Limb (tissue), 2 donors: ENCODE measurements around the gene WNT10A.
A peak's percentile ranks its signal among the peaks of the same experiment; 100 is the strongest.

ENCODE experiments used
- DNase-seq, 2 donors: peaks; one replicate each; pipeline ENCODE4 v3.0.0-alpha.2; 2016; ENCODE audit errors: extremely low spot score in 2 of 2

WNT10A gene

DNA sequence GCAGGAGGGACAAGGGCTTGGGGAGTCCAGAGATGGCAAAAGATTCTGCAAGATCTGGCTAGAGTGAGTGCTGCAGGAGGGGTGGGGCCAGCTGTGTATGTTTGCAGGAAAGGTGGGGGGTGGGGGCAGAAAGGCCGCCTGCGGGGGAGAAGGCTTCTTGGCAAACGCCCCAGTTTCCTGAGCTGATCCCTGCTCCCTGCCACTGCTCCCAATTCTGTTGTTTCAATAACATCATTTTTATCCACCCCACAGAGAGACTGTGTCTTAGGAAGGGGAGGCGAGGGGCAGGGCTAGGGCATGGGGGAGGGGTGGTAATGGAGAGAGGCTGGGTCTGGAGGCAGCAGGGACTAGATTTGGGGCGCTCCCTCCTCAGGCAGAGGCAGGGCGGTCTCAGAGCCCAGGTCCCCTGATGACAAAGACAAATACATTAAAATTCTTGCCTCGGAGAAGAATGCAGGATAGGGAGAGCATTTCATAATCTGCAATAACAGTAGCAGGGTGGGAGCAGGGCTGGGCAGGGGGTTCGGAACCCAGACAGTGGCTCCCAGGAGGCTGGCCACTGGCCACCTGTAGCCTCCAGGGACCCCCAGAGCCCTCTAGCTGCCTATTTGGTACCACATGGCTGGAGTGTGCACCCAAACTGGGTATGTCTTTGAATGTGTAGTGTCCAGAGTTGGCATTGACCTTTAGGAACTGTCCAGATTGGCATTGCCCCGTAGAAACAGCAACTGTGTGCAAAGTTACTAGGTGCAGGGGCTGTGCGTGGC lies 23.1 kb upstream of the WNT10A start:
- no peak for DNase-seq

DNA sequence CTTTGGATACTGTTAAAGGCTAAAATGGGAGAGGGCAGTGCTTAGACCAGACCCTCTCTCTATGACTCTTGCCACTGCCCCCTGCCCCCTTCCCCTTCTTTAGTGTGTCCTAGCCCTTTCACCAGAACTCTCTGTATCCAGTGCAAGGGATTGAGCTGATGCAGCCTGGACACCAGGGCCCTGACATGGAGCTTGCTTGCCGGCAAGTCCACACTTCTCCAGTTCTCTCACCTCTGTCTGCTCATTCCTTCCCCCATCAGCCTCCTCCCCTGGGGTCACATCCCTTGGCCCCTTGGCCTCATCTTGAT lies 22.6 kb upstream of the WNT10A start:
- no peak for DNase-seq

DNA sequence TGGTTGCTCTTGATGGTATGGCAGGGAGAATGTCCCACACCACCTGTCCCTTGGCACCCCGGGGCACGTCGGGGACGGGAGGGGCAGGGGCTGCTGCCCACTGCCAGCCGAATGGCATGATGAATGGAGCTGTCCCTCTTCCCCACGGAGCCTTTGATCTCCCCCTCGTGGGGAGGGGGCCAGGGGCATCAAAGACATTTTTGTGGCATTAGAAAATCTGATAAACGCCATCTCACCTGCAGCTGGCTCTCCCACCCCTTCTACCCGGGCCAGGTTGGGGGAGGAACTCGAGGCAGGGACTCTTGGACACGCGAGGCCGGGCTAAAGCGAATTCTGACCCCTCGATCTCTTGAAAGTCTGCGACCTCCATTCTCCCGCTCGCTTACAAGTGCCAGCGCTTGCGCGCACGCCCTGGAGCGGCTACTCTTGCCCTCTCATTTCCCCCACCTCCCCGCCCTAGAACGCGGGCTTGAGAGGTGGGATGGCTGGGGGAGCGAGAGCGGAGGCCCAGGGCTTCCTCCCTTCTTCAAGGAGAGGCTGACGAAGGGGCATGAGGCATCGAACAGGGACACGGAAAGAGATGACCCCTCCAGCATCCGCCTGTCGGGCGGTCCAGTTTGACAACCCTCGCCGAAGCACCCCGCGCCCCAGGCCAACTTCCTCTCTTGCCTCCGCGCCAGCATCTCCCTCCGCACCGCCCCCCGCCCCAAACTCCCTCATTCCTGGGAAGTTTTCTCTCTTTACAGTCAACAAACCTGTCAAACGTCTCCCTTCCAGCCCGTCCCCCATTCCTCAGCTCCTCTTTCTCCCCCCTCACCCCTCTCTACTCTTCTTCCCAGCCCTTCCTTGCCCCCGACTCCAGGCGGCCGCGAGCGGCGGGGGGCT lies 21.7 kb upstream of the WNT10A start:
- DNase-seq = no peak

DNA sequence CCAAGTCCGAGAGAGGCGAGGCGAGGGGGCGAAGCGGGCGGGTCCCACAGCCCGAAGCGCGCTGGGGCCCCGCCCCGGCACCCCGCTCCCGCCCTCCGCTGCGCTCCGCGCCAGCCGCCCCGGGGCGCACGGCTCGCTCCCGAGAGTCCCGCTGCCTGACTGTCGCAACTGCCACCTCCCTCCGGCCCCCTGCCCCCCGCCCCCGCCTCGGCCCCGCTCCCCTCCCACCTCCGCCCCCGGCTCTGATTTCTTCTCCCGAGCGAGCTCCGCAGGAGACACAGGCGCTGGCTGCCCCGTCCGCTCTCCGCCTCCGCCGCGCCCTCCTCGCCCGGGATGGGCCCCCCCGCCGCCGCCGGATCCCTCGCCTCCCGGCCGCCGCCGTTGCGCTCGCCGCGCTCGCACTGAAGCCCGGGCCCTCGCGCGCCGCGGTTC lies 21.1 kb upstream of the WNT10A start, which contains the start of gene WNT6:
Gene WNT6, plus strand, starts transcription at position 250 of the 432 bp plus-strand sequence. CDS start 233 bp downstream, outside the sequence.
- no peak for DNase-seq

DNA sequence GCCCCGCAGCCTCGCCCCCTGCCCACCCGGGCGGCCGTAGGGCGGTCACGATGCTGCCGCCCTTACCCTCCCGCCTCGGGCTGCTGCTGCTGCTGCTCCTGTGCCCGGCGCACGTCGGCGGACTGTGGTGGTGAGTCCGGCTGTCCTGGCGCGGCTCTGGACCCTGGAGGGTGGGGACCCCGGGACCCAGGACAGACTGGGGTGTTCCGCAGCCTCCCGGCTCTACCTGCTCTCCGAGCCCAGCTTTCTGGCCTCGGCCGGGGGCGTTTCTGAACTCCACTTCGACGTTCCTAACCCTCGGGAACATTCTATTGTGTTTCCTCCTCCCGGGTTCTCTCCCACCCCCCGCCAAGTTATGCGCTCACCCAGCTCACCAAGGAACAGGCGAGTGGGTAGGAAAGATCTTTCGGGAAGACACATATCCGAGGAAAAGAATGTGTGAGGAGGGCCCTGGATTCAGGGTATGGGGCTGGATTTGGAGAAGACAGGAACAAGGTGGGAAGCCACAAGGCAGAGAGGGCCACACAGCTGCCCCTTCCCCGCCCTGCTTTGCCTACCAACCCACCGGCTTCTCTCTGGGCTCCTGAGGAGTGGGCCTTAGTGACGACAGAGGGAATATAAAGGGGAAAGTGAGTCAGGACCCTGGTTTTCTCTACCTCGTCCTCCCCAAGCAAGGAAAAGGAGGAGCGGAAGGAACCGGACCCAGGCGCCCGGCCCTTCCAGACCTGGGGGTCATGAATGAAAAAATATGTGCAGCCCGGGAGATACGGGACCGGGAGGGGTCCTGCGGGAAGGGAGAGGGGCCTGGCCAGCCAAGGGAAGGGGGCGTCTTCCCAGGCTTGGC lies 20.4 kb upstream of the WNT10A start:
- DNase-seq = no peak

DNA sequence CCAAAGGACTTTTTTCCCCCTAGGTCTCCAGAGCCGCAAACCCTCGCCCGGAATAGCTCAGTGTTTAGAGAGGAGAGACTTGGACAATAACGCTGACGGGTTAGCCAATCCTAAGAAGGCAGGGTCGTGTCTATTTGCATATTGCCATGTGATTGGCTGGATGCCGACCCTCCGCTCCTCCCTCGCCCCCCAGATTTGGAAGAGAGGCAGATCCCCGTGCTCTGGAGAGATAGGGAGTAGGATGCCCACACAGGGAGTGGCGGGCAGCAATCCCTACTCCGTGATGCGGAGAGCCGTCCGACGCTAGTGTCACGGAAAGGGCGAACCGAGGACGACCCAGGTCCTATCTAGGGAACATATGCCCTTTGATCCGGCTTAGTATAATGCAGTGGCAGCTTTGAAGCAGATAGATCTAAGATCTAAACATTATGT lies 19.7 kb upstream of the WNT10A start:
- peak; percentile 80 to 81 for DNase-seq

DNA sequence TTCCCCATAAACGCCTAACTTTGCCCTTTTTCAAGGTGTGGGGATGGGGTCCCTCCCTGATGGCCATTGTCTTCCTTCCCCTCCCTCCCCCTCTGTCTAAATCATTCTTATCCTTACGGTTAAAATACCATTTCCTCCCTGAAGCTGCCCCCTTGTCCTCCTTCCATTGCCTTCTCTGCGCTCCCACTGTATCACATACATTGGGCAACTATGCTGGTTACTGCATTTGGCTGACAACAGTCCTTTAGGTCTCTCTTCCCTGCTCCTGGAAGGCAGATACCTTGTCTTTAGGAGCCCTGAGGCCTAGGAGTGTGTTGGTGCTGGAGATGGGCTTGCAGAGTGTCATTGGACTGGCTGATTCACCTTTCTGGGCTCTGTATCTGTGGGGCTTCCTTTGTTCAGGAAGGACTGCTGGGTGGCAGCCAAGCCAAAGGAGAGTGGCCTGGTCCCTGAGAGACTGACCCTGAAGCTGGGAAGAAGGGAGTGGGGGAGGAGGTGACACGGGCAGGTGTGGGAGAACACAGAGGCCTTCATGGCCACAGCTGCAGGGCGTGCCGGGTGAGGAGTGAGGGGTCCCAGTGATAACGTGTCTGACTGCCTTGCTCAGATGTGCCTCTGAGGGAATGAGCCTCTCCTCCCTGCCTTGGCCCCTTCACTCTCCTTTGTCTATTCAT lies 18.9 kb upstream of the WNT10A start:
- DNase-seq = no peak

DNA sequence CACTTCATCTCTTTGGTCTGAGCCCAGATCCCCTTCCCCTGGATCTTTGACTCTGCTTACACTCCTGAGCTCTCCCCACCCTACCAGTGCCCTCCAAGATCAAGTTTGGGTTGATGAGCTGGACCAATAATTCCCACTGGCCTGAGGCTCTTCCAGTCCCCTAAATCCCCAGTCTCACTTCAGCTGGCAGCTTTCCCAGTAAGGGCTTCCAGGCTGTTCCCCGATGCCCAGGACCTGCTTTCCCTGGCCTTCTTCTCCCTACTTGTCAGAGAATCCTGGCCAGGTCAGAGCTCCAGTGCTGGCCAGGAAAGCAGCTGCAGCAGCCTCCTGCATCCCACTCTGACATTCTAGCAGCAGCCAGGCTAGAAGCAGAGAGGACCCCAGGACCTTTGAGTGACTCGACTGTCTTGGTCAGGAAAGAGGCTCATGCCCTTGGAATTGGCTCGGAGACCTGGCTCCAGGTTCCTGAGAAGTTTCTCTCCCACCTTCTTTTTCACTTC lies 17.6 kb upstream of the WNT10A start:
- no peak for DNase-seq

DNA sequence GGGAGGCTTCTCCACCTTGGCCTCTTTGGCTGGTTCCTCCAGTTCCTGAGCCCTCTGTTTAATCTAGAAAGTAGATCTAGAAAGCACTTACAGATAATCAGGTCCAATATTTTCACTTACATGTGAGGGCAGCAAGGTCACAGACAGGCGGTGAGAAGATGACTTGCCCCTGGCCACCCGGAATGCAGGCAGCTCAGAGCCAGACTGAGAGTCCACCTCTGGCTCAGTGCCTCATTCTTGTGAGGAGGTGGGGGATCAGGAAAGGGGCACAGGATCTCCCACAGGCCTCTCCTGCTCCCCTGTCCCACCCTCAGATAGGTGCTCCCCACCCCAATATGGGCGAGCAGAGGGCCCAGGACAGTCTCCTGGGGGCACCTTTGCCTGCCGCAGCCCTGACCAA lies 15.3 kb upstream of the WNT10A start:
- DNase-seq = no peak

DNA sequence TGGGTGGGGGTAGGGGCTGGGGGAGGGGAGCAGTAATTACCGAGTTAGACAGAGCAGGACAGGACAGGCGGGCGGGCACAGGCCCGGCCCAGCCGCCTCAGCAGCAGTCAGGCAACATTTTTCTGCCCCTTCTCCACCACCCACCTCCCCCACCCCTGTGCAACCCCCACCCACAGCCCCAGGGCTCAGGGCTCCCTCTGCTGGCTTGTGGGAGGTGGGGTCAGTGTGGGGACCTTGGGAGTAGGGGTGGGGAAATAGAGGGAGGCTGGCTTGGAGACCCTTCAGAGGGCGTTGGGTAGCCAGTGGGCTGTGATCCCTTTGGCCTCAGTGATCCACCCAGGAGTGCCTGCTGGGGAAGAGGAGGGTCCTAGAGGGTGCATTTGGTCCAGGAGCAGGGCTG lies 14.7 kb upstream of the WNT10A start:
- no peak for DNase-seq

DNA sequence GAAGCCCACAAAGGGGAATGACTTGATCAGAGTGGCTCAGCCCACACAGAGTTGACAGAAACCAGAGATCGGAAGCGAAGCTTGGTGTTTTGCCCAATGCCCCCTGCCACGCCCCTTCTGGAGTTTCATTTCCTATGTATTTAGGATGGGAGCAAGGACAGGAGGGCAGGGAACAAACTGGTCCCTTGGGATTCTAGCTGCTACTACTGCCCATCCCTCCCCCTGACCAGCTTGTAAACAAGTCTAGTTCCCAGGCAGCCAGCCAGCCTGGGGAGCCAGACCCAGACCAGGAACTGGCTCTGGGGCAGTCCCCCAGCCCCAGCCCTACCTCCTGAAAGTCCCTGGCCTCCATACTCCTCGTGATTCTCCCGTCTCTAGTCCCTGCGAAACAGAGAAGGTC lies 12.8 kb upstream of the WNT10A start:
- no peak for DNase-seq

DNA sequence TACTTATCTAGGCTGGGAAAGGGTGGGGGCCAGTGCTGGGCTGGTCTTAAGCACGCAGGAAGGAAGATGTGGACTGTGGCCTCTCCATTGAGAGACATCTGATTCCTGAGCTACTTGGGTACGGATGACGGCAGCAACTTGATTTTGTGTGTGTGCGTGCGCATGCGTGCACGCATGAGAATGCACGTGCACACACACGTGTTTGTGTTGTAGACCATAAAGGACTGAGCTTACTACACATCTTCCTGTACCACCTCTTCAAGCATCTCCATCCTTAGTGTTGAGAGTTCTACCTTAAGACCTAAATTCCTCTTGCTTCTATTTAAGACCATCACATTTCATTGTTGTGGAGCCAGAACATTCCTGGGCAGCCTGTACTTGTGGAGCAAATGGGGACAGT lies 11.6 kb upstream of the WNT10A start:
- no peak for DNase-seq

DNA sequence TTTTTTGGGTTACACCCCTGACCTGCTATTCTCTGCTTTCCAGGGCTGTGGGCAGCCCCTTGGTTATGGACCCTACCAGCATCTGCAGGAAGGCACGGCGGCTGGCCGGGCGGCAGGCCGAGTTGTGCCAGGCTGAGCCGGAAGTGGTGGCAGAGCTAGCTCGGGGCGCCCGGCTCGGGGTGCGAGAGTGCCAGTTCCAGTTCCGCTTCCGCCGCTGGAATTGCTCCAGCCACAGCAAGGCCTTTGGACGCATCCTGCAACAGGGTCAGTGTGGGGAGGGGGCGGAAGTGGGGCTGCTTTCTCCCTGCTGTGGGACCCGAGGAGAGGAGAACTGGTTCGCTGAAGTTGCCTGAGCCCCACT lies 9.7 kb upstream of the WNT10A start:
- no peak for DNase-seq

DNA sequence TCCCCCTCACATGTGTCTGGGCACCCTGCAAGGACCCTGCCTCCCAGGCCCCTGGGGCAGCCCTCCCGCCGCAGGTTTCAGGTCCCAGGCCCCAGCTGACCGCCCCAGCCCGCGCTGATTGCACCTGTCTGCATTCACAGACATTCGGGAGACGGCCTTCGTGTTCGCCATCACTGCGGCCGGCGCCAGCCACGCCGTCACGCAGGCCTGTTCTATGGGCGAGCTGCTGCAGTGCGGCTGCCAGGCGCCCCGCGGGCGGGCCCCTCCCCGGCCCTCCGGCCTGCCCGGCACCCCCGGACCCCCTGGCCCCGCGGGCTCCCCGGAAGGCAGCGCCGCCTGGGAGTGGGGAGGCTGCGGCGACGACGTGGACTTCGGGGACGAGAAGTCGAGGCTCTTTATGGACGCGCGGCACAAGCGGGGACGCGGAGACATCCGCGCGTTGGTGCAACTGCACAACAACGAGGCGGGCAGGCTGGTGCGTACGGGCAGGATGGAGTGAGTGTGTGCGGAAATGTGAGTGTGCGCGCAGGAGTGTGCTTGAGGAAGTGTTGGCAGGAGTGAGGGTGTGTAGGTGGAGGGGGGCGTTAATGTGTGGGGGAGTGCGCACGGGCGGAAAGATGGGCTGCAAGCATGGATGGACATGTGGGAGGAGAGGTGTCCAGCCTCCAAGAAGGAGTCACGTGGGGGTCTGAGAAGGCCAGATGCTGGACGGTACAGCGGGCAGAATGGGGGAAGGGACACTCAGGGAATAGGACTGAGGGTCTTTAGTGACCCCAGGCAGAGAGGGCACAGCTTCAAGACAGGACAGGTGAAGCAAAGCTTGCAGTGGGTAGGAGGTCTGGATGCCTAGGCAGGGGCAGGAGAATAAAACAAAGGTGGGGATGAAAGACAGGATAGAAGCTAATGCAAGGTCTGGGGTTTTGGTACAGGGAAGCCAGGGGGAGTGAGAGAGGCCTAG lies 9.0 kb upstream of the WNT10A start:
- no peak for DNase-seq

DNA sequence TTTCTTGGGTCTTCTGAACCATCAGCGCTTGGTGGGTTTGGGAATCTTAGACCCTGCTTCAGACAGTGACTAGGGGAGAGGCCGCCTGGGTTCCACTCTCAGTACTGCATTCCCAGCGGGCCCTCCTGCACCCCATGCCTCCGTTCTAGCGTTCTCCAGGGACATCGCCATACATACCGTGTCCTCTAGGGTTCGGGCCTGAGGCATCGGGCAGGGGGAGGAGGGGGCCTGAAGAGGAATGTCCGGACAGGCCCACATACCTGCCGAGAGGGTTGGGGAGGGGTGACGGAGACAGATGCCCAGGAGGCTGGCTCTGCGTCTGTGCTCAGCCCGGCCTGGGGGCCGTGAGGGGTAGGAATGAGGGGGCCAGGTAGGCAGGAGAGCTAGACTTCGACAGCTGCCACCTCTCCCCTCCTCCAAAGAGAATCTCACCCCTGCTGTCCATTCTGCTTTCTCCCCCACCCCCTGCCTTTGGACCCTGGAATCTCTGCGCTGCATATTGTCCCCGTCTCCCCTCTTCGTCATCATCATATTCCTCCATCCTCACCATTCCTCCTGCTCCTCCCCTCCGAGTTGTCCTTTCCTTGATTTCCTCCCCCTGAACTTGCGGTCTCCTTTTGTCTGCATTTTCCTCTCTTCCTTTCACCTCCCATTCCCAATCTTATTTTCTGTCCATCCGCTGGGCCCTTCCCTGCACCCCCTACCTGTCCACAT lies 7.8 kb upstream of the WNT10A start:
- no peak for DNase-seq

DNA sequence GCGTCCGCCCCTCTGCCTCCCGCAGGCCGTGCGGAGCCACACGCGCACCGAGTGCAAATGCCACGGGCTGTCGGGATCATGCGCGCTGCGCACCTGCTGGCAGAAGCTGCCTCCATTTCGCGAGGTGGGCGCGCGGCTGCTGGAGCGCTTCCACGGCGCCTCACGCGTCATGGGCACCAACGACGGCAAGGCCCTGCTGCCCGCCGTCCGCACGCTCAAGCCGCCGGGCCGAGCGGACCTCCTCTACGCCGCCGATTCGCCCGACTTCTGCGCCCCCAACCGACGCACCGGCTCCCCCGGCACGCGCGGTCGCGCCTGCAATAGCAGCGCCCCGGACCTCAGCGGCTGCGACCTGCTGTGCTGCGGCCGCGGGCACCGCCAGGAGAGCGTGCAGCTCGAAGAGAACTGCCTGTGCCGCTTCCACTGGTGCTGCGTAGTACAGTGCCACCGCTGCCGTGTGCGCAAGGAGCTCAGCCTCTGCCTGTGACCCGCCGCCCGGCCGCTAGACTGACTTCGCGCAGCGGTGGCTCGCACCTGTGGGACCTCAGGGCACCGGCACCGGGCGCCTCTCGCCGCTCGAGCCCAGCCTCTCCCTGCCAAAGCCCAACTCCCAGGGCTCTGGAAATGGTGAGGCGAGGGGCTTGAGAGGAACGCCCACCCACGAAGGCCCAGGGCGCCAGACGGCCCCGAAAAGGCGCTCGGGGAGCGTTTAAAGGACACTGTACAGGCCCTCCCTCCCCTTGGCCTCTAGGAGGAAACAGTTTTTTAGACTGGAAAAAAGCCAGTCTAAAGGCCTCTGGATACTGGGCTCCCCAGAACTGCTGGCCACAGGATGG lies 7.1 kb upstream of the WNT10A start:
- DNase-seq = no peak

DNA sequence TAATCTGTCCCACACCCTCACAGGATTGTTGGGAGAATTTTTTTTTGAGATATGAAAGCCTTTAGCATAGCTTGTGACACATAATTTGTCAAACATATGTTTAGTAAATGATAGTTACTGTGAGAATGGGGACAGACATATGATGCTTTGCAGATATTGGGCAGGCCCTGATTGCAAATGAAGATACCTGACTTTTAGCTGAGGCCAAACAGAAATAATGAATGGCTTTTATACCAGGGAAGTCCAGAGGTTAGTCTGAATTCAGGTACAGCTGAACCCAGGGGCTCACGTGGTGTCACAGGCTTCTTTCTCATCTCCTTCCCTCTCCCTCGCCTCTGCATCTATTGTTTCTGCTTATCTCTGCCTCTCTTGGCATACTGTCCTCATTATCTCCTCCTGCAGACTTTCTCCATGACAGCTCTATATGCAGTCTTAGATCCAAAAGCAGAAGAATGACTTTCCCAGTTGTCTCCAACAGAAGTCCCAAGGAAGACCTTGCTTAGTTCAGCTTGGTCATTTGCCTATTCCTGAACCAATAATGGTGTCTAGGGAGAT lies 4.9 kb upstream of the WNT10A start:
- DNase-seq = no peak

DNA sequence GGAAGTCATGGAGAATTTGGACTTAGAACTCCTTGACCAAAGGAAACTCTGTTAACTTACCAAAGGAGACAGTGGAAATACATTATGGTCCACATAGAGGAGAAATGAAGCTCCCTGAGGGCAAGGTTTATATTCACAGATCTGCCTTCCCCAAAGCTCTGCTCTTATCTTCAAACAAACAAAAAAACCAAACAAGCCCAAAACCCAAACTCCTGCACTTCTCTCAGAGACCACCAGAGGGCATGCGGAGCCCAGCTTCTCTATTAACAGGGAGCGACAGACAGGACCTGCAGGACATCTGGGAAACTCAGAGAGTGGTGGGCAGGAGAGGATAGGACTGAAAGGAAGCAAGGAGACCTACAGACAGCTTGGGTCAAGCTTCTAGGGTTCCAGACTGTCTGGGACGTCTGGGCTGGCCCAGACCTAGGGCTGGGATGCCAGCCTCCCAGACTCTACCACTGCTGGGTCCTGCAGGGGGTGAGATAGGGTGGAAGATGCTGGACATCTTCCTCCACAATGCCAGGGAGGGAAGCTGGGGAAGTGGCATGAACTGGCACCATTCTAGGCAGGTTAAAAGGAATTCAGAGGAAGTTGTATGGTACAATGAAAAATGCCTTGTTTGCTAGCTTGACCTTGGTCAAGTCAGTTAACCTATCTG lies 4.0 kb upstream of the WNT10A start:
- DNase-seq = peak; percentile 64 to 82
